Measurements from ENCODE around the gene TRIP13.
"Not testable (repeated sequence)": the region's sequence is repeated elsewhere in the genome, so short reads cannot be mapped to it uniquely, and the experiment has no call there.

TRIP13 gene

GRCh38 chr5:892394-893136, at the start of gene TRIP13, which contains the start of gene BRD9:
Gene TRIP13 (plus strand): TSS chr5:892884. CDS start chr5:892999, 115 bp downstream.
Gene BRD9 (minus strand): TSS chr5:892801. CDS start chr5:892657, 144 bp downstream.
- peak; percentile 43 for DNase-seq

- not testable (repeated sequence) for DNase-seq
These were observed 49.3 kb upstream of the TRIP13 start for GRCh38 chr5:843371-843770.

- not testable (repeated sequence) for DNase-seq
These were observed 48.8 kb upstream of the TRIP13 start for GRCh38 chr5:843926-844325.

- DNase-seq = not testable (repeated sequence)
These were observed 48.3 kb upstream of the TRIP13 start for GRCh38 chr5:844426-844825.

- not testable (repeated sequence) for DNase-seq
These were observed 47.5 kb upstream of the TRIP13 start for GRCh38 chr5:845031-845675.

GRCh38 chr5:845676-846601, 46.7 kb upstream of the TRIP13 start:
- not testable (repeated sequence) for DNase-seq

- not testable (repeated sequence) for DNase-seq
These were observed 46.0 kb upstream of the TRIP13 start for GRCh38 chr5:846602-847091.

GRCh38 chr5:847212-847611, 45.5 kb upstream of the TRIP13 start:
- not testable (repeated sequence) for DNase-seq

GRCh38 chr5:847736-848135, 44.9 kb upstream of the TRIP13 start:
- DNase-seq = not testable (repeated sequence)

- DNase-seq = no peak
These were observed 44.0 kb upstream of the TRIP13 start for GRCh38 chr5:848671-849111.

- no peak for DNase-seq
These were observed 42.9 kb upstream of the TRIP13 start for GRCh38 chr5:849651-850301.

GRCh38 chr5:850511-851006, 42.1 kb upstream of the TRIP13 start, which contains the start of gene ZDHHC11:
Gene ZDHHC11 (minus strand): TSS chr5:850986. CDS start chr5:850602, 384 bp downstream.
- DNase-seq = no peak

- no peak for DNase-seq
These were observed 41.6 kb upstream of the TRIP13 start for GRCh38 chr5:851076-851475.

- DNase-seq = no peak
These were observed 41.1 kb upstream of the TRIP13 start for GRCh38 chr5:851553-851952.

- DNase-seq = no peak
These were observed 40.7 kb upstream of the TRIP13 start for GRCh38 chr5:852018-852417.

- DNase-seq = no peak
These were observed 40.0 kb upstream of the TRIP13 start for GRCh38 chr5:852431-853401.

- DNase-seq = not testable (repeated sequence)
These were observed 39.1 kb upstream of the TRIP13 start for GRCh38 chr5:853416-854090.

- DNase-seq = no peak
These were observed 38.5 kb upstream of the TRIP13 start for GRCh38 chr5:854217-854616.

GRCh38 chr5:854966-855743, 37.5 kb upstream of the TRIP13 start:
- DNase-seq = no peak

All from NCI-H1048 (cell line).